ENCODE data around the gene NPFFR1. TPM values are rescaled to one million over a fixed set of nuclear protein-coding genes. Genes with fewer than 3 reads are reported as not detected.

NPFFR1 gene
- total and polyA plus RNA-seq, 2 experiments from 2014 or later = 0.03 to 0.05 TPM

DNA sequence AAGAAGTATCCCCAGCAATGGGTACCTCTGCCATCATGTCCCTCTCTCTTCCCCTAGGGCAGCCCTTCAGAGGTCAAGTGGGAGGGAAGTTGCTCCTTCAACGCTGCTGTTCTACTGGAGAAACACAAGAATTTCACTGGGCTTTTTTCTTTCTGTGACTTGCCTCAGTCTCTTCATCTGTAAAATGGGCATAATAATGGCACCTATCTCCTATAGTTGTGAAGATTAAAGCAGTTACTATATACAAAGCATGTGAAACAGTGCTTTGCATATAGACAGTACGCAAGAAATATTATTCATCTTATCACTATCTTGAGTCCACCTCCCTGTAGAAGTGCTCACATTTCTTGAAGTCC, 1.6 kb upstream of the NPFFR1 start:
- Mint-ChIP-seq H3K27ac (no peak overlapping the region), H3K27me3 (ENCODE audit: insufficient read depth, low read depth, poor library complexity) (peaks cover 21% of the 10 kb centered on the region), H3K4me3 (no peak overlapping the region), H3K9me3 (no peaks in the 10 kb centered on the region), H3K36me3 (ENCODE audit: low read depth) (no peaks in the 10 kb centered on the region; the same call in 2 of the 3 replicates), H3K4me1 (no peaks in the 10 kb centered on the region; the same call in 2 of the 3 replicates)
- DNase-seq (ENCODE audit: low spot score) (no peak), ATAC-seq (no peak)
- Histone ChIP-seq H2AFZ (no peak overlapping the region), H3K9me2 (ENCODE audit: insufficient read depth) (no peaks in the 10 kb centered on the region), H3K27ac (ENCODE audit: low read depth) (no peak overlapping the region), H3K27me3 (ENCODE audit: insufficient read depth) (peaks cover 47% of the 10 kb centered on the region), H3K4me1 (ENCODE audit: insufficient read depth) (no peaks in the 10 kb centered on the region; the same call in 1 of the 2 replicates), H3K36me3 (ENCODE audit: insufficient read depth) (no peaks in the 10 kb centered on the region), H3F3A (replicated peaks; ENCODE audit: low read depth) (no peaks in the 10 kb centered on the region; the same call in 1 of the 2 replicates), H4K20me1 (replicated peaks; ENCODE audit: insufficient read depth) (peaks cover 5% of the 10 kb centered on the region; the same call in 1 of the 2 replicates), H3K4me3 (no peak overlapping the region), H3K79me2 (replicated peaks; ENCODE audit: insufficient read depth) (no peaks in the 10 kb centered on the region), H3K4me2 (no peak overlapping the region)
- TF ChIP-seq ZNF462 (CRISPR knock-in tag; IDR thresholded peaks at IDR 0.05) (no peak), JUNB (IDR thresholded peaks at IDR 0.05; ENCODE audit: unreplicated experiment) (no peak), ETS1 (IDR thresholded peaks at IDR 0.05) (no peak), NANOG (IDR thresholded peaks at IDR 0.05; ENCODE audit: borderline replicate concordance) (no peak), ZNF114 (CRISPR knock-in tag; IDR thresholded peaks at IDR 0.05) (no peak), EZH2 (IDR thresholded peaks at IDR 0.05; ENCODE audit: low read depth, unreplicated experiment) (no peak), CTCF (conservative IDR thresholded peaks at IDR 0.05; ENCODE audit: low read depth in 2 of 2) (no peak)
